HG03039 (cell line): ENCODE measurements around the gene NAV2.
"Not testable (repeated sequence)": the region's sequence is repeated elsewhere in the genome, so short reads cannot be mapped to it uniquely, and the experiment has no call there.

Experiments
- ATAC-seq: cut with Tn5 transposase; IDR thresholded peaks from one replicate; pipeline ENCODE4 v1.9.1; 2021; ENCODE audit warnings: mild to moderate bottlenecking, moderate library complexity; ENCODE audit not compliant: unreplicated experiment

The NAV2 gene

GRCh38 chr11:20125927-20126326, 413.3 kb downstream of the NAV2 start:
- no peak for ATAC-seq

DNA sequence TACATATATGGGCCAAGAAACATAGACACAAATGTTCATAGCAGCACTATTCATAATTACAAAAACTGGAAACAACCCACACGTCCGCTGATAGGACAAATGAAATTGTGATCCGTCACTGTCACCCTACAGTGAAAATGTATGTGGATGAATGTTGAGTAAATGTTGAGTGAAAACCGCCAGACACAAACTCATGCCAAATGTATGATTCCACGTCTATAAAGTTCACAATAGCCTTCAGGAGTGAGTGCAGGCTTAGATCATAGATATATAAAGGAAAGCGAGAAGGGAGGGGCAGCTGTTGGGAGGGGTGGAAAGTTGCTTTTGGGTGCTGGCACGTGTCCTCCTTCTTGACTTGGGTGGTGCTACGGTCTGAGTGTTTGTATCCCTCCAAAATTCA, 414.1 kb downstream of the NAV2 start:
- ATAC-seq = no peak

DNA sequence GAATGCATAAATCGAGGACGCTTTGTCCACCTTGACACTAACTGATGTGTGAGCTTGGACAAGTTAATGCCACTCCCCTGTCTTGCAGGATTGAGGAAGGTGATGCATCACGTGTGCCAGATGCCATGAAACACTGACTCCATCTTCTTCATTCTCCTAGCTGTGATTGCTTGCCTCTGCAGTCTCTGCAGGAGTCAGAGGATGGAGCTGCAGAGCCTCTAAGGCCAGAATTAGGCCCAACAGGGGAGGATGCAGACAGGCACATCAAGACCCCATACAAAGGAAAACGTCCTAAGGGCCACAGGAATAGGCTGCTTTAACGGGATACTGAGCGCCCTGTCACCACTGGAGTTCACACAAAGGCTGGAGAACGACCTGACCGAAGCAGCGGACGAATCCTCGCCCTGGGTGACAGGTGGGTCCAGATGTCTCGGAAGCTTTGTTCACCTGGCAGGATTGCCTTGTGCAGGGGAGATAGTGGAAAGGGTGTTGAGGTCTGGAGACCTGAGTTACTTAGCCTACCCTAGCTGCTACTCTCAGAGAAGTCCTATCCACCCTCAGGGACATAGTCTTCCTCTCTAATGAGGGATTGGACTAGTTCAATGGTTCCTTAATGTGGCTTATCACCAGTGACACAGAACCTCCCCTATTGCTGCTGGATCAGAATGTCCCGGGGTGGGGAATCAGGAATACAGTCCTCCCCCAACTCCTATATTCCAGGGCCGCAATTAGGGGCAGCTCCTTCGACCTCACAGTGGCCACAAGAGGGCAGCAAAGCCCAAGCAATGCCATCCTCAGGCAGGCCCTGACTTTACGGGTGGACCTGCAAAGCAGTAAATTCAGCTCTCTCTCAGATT, 415.3 kb downstream of the NAV2 start:
- peak; percentile 74 for ATAC-seq

DNA sequence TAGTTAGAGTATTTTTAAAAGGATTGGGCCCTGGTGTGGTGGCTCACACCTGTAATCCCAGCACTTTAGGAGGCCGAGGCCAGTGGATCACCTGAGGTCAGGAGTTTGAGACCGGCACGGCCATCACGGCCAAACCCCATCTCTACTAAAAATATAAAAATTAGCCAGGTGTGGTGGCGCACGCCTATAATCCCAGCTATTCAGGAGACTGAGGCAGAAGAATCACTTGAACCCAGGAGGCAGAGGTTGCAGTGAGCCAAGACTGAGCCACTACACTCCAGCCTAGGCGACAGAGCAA, 415.8 kb downstream of the NAV2 start:
- not testable (repeated sequence) for ATAC-seq

DNA sequence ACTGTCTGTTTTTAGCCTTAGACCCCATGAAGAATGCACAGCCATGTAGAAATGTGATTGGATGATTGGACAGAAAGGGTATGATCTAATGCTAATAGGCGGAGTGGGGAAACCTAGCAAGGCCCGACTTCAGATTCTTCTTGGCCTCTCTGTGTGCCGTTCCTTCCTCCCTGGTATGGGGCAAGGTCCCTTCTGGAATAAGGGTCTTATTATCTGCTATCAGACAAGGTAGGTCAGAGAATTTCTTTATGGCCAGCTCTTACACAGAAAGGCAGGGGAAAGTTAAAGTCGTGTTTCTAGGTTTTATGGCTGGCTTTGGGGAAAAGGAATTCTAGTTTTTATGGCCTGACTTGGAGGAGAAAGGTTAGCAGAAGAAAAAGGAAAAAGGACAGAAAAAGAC, 417.0 kb downstream of the NAV2 start:
- no peak for ATAC-seq

GRCh38 chr11:20131788-20132666, 419.4 kb downstream of the NAV2 start:
- no peak for ATAC-seq

DNA sequence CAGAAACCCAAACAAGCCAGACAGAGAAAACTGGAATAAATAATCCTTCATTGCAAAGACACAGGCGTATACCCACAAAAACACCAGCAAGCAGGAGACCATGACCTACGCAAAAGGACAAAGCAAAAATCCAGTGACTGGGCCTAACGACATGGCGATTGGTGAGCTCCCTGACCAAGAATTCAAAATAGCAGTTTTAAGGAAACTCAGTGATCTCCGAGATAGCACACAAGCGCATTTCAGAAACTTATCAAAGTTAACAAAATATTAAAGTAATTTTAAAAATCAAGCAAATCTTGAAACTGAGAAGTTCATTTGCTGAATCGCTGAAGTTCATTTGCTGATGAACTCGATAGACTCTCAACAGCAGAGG, 420.0 kb downstream of the NAV2 start:
- ATAC-seq = no peak

GRCh38 chr11:20134991-20135736, 422.5 kb downstream of the NAV2 start:
- ATAC-seq = no peak

DNA sequence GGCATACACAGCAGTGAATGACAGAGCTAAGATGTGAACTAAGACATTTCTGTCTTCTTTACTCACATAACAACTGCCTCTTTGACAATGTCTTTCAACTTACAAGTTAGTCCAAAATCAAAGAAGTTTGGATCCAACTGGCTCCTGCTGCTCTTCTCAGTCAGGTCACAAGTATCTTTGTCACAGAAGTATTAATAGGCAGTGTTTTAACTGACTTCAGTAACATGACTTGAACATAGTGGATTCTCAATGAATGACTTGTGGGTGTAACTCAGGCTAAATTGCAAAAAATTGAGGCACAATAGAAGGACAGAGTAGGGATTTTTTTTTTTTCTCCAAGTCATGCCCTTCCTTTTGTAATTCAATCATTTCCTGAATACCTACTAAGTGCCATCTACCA, 425.0 kb downstream of the NAV2 start:
- ATAC-seq = no peak

- no peak for ATAC-seq
These were observed 426.1 kb downstream of the NAV2 start for GRCh38 chr11:20138707-20139106.

DNA sequence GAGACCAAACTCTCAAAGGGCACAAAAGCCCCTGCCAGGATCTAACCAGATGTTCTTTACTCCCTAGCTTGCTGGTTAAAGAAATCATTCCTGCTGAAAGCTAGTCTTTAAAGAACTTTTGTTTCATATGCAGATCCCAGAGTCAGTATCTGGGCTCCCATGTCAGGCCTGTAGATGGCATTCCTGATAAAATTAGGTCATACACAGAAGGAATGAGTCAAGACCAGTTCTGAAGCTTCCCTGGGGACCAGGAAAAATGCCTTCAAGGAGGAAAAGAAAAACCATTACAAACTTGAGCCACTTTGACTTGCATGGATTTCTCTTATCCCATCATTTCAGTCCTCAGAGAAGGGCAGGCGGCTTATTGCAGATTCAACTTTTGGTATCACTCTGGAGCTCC, 441.7 kb downstream of the NAV2 start:
- ATAC-seq = no peak

DNA sequence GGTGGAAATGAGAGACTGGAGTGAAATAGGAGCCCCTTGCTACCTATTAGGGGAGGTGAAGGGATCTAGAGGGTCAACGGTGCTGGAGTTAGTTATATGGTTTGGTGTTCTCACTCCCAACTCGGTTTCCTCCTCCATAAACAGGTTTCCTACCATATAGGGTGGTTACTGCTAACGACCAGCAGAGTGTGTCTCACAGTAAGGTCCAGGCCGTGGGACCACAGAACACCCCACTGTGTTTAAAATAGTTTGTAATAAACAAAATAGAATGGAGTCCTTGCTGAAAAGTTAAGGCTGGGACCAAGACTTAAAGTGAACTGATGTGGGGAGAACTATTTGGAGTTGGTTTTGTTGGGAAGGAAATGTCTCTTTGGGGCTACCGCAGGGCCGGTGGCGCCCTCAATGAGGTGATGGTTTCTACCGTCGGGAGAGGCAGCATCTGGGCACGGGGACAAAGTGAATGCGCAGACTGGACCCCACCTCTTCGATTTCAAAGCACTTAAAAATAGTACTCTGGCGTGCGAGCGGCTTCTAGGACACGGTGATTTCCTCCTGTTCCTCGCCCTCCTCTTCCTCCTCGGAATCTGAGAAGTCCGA, 443.1 kb downstream of the NAV2 start:
- ATAC-seq = no peak

DNA sequence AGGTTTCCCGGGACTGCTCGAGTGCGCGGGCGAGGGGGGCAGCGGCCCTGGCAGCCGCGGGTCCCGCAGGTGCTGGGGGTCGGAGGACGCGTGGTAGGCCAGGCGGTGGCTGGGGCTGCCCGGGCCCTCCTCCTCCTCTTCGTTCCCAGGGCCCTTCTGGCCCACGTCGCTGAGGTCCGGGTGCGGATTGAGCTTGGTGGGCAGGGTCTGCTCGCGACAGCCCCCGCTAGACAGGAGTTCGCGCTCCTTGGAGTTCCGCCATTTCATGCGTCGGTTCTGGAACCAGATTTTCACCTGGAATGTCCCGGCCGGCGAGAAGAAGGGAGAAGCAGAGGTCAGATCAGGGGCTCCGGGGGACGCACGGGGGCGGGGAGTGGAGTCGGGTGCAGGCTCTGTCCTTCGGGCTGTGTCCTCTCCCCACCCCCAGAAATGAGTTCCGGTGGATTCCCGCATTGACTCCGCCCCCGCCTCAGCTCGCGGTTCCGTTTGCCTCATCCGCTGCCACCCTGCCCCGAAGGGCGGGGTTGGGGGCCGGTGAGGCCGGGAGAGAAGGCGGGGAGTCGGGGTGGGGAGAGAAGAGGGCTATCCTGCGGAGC, 443.7 kb downstream of the NAV2 start:
- no peak for ATAC-seq

DNA sequence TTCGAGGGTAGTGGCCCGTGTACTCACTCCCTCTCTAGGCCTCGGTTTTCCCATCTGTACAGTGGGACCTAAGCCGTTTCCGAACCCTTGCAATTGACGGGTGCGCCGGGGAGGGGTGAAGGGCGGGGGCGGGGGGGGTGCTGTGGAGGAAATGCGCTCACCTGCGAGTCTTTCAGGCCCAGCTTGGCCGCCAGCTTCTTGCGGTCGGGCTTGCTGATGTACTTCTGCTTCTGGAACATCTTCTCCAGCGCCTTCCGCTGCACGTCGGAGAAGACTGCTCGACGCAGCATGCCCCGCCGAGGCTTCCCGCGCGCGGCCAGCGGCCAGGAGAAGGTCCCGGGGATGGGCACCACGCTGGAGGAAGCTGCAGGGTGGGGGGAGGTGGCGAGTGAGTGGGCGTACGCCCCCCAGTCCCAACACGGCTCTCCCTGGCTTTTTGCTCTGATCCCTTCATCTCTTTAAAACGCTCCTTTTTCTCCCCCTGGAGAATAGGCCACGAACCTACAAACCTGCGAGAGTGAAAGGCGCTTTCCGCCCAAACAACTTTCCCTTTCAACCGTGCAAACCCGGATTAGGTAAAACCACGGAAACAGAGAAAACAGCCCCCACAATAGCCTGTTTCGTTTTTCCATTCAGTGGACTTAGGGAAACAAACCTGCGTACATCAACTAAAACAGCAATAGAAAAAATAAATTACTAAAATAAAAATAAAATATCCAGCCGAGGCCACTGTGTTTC, 444.4 kb downstream of the NAV2 start:
- no peak for ATAC-seq

- ATAC-seq = no peak
These were observed 445.1 kb downstream of the NAV2 start for GRCh38 chr11:20157728-20158127.

- ATAC-seq = no peak
These were observed 446.1 kb downstream of the NAV2 start for GRCh38 chr11:20158597-20159257.

DNA sequence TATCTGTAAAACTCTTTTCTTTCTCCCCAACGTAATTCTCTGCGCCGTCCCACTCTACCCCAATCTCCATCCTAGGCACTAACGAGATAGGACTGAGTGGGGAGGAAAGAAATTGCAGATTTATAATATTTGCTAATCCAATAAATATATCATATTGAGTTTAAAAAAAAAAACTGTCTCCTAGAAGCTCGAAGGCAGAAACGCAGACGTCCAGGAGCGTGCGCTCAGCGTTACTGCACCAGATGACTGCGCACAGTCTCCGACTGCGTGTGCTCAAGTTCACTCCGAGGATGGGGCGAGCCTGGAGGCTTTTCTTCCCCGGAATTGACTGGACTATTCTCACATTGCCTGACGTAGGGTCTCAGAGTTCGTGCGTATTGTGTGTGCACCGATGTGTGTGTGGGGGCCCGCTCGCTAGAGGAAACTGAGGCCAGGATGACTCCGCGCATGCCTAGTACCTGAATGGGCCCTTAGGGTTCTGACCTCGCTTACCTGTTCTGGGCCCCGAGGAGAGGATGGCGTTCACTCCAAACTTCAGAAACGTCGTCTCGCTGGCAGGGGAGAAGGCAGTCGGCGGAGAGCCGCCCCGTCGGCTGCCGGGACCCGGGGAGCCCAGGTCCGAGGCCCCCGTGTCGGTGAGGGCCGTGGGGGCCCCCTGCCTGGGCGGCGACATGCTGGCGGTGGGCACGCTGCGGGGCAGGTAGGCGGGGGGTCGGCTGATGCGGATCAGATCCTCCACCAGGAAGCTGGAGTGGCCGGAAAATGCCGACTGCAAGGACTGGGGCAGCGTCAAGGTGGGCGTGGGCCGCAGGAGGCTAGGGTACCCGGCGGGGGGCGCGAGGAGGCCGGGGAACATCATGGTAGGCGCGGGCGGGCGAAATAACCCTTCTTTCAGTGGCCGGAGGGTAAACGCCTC, 447.1 kb downstream of the NAV2 start:
- no peak for ATAC-seq

DNA sequence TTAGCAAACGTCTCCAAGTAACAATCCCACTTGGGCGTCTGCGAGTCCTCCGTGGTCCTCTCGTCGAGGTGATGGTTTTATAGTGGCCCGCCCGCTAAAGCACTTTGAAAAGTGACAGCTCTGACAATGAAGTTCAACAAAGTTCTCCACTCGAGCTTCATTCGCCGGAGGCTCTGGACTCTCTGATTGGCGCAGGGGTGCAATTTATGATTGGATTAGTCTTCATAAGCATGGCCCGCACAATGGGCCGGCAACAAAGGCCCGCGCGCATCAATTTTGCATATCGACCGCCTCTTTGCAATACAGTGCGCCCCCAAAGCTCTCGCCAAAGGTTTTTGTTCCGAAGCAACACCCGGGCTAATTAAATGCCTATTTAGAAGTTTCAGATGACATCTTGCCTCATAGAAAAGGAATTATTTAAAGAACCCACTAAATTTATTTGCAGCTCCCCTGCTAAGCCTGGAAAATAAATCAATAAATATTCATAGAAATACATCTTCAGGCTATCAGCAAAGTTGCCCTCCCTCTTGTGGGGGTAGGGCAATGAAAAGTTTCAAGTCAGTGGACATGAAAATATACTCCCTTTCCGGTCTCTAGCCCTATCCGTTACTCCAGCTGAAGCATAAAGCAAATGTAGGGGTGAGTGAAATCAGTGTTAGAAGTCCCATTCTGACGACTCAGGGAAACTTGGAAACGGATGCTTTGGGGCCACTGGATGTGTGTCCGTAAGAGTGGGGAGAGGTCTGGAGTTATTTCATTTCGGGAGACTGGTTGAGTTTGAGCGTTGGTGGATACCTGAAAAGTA, 448.0 kb downstream of the NAV2 start, which contains the start of gene DBX1:
DBX1 (minus strand) TSS at position 51 of the 805 bp plus-strand sequence. CDS start 151 bp downstream, outside the sequence.
- no peak for ATAC-seq
